ENCODE measurements around the gene CDYL. TPM values are rescaled to one million over a fixed set of nuclear protein-coding genes. Genes with fewer than 3 reads are reported as not detected.

The CDYL gene
- total and polyA plus RNA-seq, 4 donors, result 3.3 to 25.4 (median 11.0) TPM

GRCh38 chr6:4994741-4995140, 218.5 kb downstream of the CDYL start:
- H3K27me3 ChIP-seq (ENCODE audit: control insufficient read depth in 4 of 4, insufficient read depth in 4 of 4, low read length in 3 of 4), result no peaks in the 10 kb centered on the region
- H3K4me1 ChIP-seq (ENCODE audit: control insufficient read depth in 4 of 4, insufficient read depth in 4 of 4, low read length in 3 of 4), result no peaks in the 10 kb centered on the region
- no peak for DNase-seq (ENCODE audit: low spot score)
- H3K36me3 ChIP-seq (ENCODE audit: control insufficient read depth in 4 of 4, insufficient read depth in 3 of 4, low read depth in 1 of 4, low read length in 3 of 4), result peaks cover 8 to 21% (median 13%) of the 10 kb centered on the region in 4 donors
- WGBS, result 91% methylated on average over 3 of the region's 3 CpGs
- no peak overlapping the region for H3K9ac ChIP-seq (ENCODE audit: low read depth in 1 of 2, low read length in 2 of 2)
- no peaks in the 10 kb centered on the region for H3K9me3 ChIP-seq (ENCODE audit: control insufficient read depth in 4 of 4, low read length in 3 of 4)
- no peak overlapping the region for H3K4me3 ChIP-seq (ENCODE audit: low read depth in 1 of 3, low read length in 3 of 3)
- TF ChIP-seq JUND (IDR thresholded peaks at IDR 0.05) (no peak), EGR1 (IDR thresholded peaks at IDR 0.05; ENCODE audit: low read depth in 2 of 2) (no peak), HNF4G (IDR thresholded peaks at IDR 0.05) (no peak), RXRA (IDR thresholded peaks at IDR 0.05) (no peak), FOXA2 (IDR thresholded peaks at IDR 0.05) (no peak), YY1 (IDR thresholded peaks at IDR 0.05) (no peak), HNF4A (conservative IDR thresholded peaks at IDR 0.05) (no peak), ATF3 (IDR thresholded peaks at IDR 0.05) (no peak), TAF1 (conservative IDR thresholded peaks at IDR 0.05) (no peak), SP1 (IDR thresholded peaks at IDR 0.05) (no peak), FOXA1 (IDR thresholded peaks at IDR 0.05) (no peak), GABPA (IDR thresholded peaks at IDR 0.05 in 1 of 2, conservative IDR thresholded peaks at IDR 0.05 in 1 of 2) (no peak)
- TF ChIP-seq, protein P1, sequence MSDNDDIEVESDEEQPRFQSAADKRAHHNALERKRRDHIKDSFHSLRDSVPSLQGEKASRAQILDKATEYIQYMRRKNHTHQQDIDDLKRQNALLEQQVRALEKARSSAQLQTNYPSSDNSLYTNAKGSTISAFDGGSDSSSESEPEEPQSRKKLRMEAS (IDR thresholded peaks at IDR 0.05), result no peak
- TF ChIP-seq, protein P2, sequence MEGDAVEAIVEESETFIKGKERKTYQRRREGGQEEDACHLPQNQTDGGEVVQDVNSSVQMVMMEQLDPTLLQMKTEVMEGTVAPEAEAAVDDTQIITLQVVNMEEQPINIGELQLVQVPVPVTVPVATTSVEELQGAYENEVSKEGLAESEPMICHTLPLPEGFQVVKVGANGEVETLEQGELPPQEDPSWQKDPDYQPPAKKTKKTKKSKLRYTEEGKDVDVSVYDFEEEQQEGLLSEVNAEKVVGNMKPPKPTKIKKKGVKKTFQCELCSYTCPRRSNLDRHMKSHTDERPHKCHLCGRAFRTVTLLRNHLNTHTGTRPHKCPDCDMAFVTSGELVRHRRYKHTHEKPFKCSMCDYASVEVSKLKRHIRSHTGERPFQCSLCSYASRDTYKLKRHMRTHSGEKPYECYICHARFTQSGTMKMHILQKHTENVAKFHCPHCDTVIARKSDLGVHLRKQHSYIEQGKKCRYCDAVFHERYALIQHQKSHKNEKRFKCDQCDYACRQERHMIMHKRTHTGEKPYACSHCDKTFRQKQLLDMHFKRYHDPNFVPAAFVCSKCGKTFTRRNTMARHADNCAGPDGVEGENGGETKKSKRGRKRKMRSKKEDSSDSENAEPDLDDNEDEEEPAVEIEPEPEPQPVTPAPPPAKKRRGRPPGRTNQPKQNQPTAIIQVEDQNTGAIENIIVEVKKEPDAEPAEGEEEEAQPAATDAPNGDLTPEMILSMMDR (IDR thresholded peaks at IDR 0.05; ENCODE audit: low read depth, low read length, missing input control), result no peak
- H3K27ac ChIP-seq (ENCODE audit: low read depth in 1 of 2, low read length in 2 of 2), result no peak overlapping the region

- TF ChIP-seq, protein P3, sequence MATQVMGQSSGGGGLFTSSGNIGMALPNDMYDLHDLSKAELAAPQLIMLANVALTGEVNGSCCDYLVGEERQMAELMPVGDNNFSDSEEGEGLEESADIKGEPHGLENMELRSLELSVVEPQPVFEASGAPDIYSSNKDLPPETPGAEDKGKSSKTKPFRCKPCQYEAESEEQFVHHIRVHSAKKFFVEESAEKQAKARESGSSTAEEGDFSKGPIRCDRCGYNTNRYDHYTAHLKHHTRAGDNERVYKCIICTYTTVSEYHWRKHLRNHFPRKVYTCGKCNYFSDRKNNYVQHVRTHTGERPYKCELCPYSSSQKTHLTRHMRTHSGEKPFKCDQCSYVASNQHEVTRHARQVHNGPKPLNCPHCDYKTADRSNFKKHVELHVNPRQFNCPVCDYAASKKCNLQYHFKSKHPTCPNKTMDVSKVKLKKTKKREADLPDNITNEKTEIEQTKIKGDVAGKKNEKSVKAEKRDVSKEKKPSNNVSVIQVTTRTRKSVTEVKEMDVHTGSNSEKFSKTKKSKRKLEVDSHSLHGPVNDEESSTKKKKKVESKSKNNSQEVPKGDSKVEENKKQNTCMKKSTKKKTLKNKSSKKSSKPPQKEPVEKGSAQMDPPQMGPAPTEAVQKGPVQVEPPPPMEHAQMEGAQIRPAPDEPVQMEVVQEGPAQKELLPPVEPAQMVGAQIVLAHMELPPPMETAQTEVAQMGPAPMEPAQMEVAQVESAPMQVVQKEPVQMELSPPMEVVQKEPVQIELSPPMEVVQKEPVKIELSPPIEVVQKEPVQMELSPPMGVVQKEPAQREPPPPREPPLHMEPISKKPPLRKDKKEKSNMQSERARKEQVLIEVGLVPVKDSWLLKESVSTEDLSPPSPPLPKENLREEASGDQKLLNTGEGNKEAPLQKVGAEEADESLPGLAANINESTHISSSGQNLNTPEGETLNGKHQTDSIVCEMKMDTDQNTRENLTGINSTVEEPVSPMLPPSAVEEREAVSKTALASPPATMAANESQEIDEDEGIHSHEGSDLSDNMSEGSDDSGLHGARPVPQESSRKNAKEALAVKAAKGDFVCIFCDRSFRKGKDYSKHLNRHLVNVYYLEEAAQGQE (IDR thresholded peaks at IDR 0.05), result no peak
- TF ChIP-seq, protein P2 (IDR thresholded peaks at IDR 0.05; ENCODE audit: low read depth, low read length, missing input control), result no peak
- TF ChIP-seq YY1 (IDR thresholded peaks at IDR 0.05) (no peak), EGR1 (IDR thresholded peaks at IDR 0.05; ENCODE audit: low read depth in 2 of 2) (no peak), RXRA (IDR thresholded peaks at IDR 0.05) (no peak), JUND (IDR thresholded peaks at IDR 0.05) (no peak), HNF4G (IDR thresholded peaks at IDR 0.05) (no peak), NR2F2 (IDR thresholded peaks at IDR 0.05) (no peak), HNF4A (conservative IDR thresholded peaks at IDR 0.05) (no peak), GABPA (IDR thresholded peaks at IDR 0.05 in 1 of 2, conservative IDR thresholded peaks at IDR 0.05 in 1 of 2) (no peak), SP1 (IDR thresholded peaks at IDR 0.05) (no peak), RAD21 (IDR thresholded peaks at IDR 0.05) (no peak), FOXA1 (IDR thresholded peaks at IDR 0.05) (no peak), TAF1 (conservative IDR thresholded peaks at IDR 0.05) (no peak), FOXA2 (IDR thresholded peaks at IDR 0.05) (no peak), ZBTB33 (IDR thresholded peaks at IDR 0.05) (no peak), ATF3 (IDR thresholded peaks at IDR 0.05) (no peak)
- TF ChIP-seq, protein P1 (IDR thresholded peaks at IDR 0.05), result no peak
- Histone ChIP-seq H3K36me3 (ENCODE audit: control insufficient read depth in 4 of 4, insufficient read depth in 3 of 4, low read depth in 1 of 4, low read length in 3 of 4) (peaks cover 11 to 21% (median 15%) of the 10 kb centered on the region in 4 donors), H3K9me3 (ENCODE audit: control insufficient read depth in 4 of 4, low read length in 3 of 4) (no peaks in the 10 kb centered on the region)
These were observed 221.7 kb downstream of the CDYL start for GRCh38 chr6:4997862-4998261.

More at GRCh38 chr6:4997862-4998261, 221.7 kb downstream of the CDYL start:
- no peak overlapping the region for H3K4me3 ChIP-seq (ENCODE audit: low read depth in 1 of 3, low read length in 3 of 3)
- H3K9ac ChIP-seq (ENCODE audit: low read depth in 1 of 2, low read length in 2 of 2), result no peak overlapping the region
- no peaks in the 10 kb centered on the region for H3K4me1 ChIP-seq (ENCODE audit: control insufficient read depth in 4 of 4, insufficient read depth in 4 of 4, low read length in 3 of 4)
- no peak overlapping the region for H3K27ac ChIP-seq (ENCODE audit: low read depth in 1 of 2, low read length in 2 of 2)
- no peak for DNase-seq (ENCODE audit: low spot score)
- H3K27me3 ChIP-seq (ENCODE audit: control insufficient read depth in 4 of 4, insufficient read depth in 4 of 4, low read length in 3 of 4), result no peaks in the 10 kb centered on the region
- 79% methylated on average over 6 of the region's 6 CpGs for WGBS

All from liver (tissue), 9 donors.